Effector memory CD4-positive, alpha-beta T cell (primary cell): ENCODE data around the gene E2F1.

Source experiments
- DNase-seq, 3 donors: peaks; one replicate each; pipeline ENCODE4 v3.0.0-alpha.2; 2020
- H3K27ac ChIP-seq: 2 replicates; pipeline ENCODE4 v1.7.0; 2013; ENCODE audit warnings: mild to moderate bottlenecking, low read length, moderate library complexity; ENCODE audit not compliant: insufficient read depth, poor library complexity, severe bottlenecking
- H3K27me3 ChIP-seq: replicated peaks from 2 replicates; pipeline ENCODE4 v1.7.0; 2013; ENCODE audit warnings: mild to moderate bottlenecking, low read length; ENCODE audit not compliant: insufficient read depth, control insufficient read depth, poor library complexity, severe bottlenecking
- H3K36me3 ChIP-seq: 2 replicates; pipeline ENCODE4 v1.7.0; 2013; ENCODE audit warnings: mild to moderate bottlenecking, low read length, moderate library complexity; ENCODE audit not compliant: control insufficient read depth, insufficient read depth
- H3K4me1 ChIP-seq: 2 replicates; pipeline ENCODE4 v1.7.0; 2013; ENCODE audit warnings: low read length, mild to moderate bottlenecking; ENCODE audit not compliant: control insufficient read depth, insufficient read depth, poor library complexity, severe bottlenecking
- H3K4me3 ChIP-seq: 2 replicates; pipeline ENCODE4 v1.7.0; 2013; ENCODE audit warnings: low read length, low read depth, mild to moderate bottlenecking; ENCODE audit not compliant: insufficient read depth, poor library complexity, severe bottlenecking
- H3K9me3 ChIP-seq: 2 replicates; pipeline ENCODE4 v1.7.0; 2013; ENCODE audit warnings: mild to moderate bottlenecking, low read length, moderate library complexity; ENCODE audit not compliant: control insufficient read depth

The E2F1 gene

GRCh38 chr20:33687993-33688937 lies 2.1 kb upstream of the E2F1 start:
- Histone ChIP-seq H3K36me3 (no peaks in the 10 kb centered on the region), H3K27me3 (no peaks in the 10 kb centered on the region), H3K4me1 (peaks cover 17% of the 10 kb centered on the region), H3K27ac (peak overlapping the region; percentile 4), H3K4me3 (no peak overlapping the region), H3K9me3 (no peaks in the 10 kb centered on the region)
- no peak for DNase-seq

DNA sequence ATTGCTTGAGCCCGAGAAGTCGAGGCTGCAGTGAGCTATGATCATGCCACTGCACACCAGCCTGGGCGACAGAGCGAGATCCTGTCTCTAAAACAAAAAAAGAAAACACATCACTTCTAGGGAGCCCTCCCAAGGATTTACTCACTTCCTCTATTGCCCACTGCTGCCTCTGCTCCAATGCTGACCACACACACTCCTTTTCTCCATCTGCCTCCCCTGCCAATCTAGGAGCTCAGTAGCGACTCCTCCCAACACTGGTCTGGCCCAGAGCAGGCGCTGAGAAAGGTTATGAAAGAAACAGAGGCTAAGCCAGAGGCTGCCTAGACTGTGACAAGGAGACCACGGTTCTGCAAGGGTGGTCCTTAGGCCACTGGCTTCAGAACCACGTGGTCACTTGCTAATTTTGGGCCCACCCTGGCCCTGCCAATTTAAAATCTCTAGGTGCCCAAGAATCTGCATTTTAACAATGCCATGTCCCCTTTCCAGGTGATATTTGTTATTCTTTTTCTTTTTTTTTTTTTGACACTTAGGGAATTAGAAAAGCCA lies 1.3 kb upstream of the E2F1 start:
- H3K4me1 ChIP-seq = peaks cover 17% of the 10 kb centered on the region
- no peaks in the 10 kb centered on the region for H3K9me3 ChIP-seq
- DNase-seq = no peak

GRCh38 chr20:33686984-33687366 lies 790 bp upstream of the E2F1 start:
- no peaks in the 10 kb centered on the region for H3K27me3 ChIP-seq

More for the DNA sequence above, 1.3 kb upstream of the E2F1 start:
- no peak overlapping the region for H3K27ac ChIP-seq
- H3K4me3 ChIP-seq = no peak overlapping the region
- no peaks in the 10 kb centered on the region for H3K27me3 ChIP-seq
- H3K36me3 ChIP-seq = no peaks in the 10 kb centered on the region

GRCh38 chr20:33685328-33686099 lies 671 bp downstream of the E2F1 start:
- peaks cover 17% of the 10 kb centered on the region for H3K4me1 ChIP-seq
- peak overlapping the region; percentile 44 for H3K27ac ChIP-seq
- H3K4me3 ChIP-seq = peak overlapping the region; percentile 44
- H3K27me3 ChIP-seq = no peaks in the 10 kb centered on the region
- peak; percentile 19 to 35 (median 20) for DNase-seq
- no peaks in the 10 kb centered on the region for H3K9me3 ChIP-seq
- no peaks in the 10 kb centered on the region for H3K36me3 ChIP-seq

More at GRCh38 chr20:33686984-33687366, 790 bp upstream of the E2F1 start:
- no peak for DNase-seq
- Histone ChIP-seq H3K27ac (peak overlapping the region; percentile 27), H3K4me3 (peak overlapping the region; percentile 0), H3K4me1 (peaks cover 17% of the 10 kb centered on the region), H3K36me3 (no peaks in the 10 kb centered on the region), H3K9me3 (no peaks in the 10 kb centered on the region)

DNA sequence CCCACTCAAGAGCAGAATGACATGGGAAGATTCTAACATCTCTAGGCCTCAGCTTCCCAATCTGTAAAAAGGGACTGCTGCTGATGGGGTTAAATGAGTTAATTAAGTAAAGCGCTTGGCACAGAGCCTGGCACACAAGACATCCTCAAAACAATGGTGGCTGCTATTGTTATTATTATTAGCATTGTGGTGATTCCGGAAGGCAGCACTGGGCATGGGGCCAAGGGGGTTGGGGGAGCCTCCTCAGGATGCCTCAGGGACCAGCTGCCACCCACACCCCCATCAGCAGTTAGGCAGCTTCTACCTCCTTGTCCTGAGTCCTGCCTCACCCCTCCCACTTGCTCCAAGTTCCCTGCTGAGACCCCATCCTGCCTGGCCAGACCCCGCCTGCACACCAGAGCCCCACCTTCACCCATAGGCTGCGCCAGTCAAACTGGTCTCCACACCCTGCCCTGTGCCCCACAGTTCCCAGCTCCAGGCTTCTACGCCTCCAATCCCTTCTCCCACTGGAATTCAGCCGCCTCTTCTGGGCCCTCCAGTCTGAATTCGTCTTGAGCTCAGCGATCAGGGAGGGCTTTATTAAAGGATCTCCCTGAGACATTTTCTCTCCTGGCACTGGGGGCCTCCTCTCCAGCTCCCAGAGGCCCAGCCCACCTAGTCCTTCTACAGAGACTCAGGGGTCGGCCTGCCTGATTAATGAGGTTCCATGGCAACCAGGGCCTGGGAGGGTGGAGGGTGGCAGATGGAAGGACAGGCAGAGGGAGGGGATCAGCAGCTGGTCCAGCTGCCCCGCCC lies 1.5 kb downstream of the E2F1 start:
- Histone ChIP-seq H3K4me1 (peaks cover 22% of the 10 kb centered on the region), H3K36me3 (no peaks in the 10 kb centered on the region), H3K9me3 (no peaks in the 10 kb centered on the region), H3K27ac (peak overlapping the region; percentile 44), H3K27me3 (no peaks in the 10 kb centered on the region), H3K4me3 (no peak overlapping the region)
- no peak for DNase-seq

GRCh38 chr20:33681728-33682353 lies 4.3 kb downstream of the E2F1 start:
- no peak for DNase-seq
- Histone ChIP-seq H3K9me3 (no peaks in the 10 kb centered on the region), H3K27me3 (no peaks in the 10 kb centered on the region), H3K27ac (no peak overlapping the region), H3K4me1 (peaks cover 37% of the 10 kb centered on the region), H3K4me3 (no peak overlapping the region), H3K36me3 (no peaks in the 10 kb centered on the region)

DNA sequence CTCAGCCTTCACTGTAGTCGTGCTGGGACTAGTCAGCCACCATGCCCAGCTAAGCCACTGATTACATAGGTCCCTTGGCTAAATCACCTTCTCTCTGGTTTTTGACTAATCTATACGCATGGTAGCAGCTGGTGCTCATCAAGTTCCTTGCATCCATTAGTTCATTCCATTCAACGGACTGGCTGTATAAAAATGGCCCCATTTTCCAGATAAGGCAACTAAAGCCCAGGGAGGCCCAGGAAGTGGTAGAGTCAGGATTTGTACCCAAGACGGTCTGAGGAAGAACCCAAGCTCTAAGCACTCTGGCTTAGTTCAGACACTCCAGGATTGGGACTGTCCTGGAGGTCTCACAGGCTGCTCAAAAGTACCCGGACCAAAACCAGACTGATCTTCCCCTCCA lies 4.9 kb downstream of the E2F1 start:
- DNase-seq = no peak
- Histone ChIP-seq H3K9me3 (no peaks in the 10 kb centered on the region), H3K4me1 (peaks cover 32% of the 10 kb centered on the region), H3K27me3 (no peaks in the 10 kb centered on the region), H3K4me3 (no peak overlapping the region), H3K36me3 (no peaks in the 10 kb centered on the region), H3K27ac (no peak overlapping the region)

- Histone ChIP-seq H3K4me3 (no peak overlapping the region), H3K27ac (no peak overlapping the region), H3K4me1 (peaks cover 32% of the 10 kb centered on the region), H3K9me3 (no peaks in the 10 kb centered on the region), H3K27me3 (no peaks in the 10 kb centered on the region), H3K36me3 (no peaks in the 10 kb centered on the region)
- DNase-seq = no peak
These were observed 5.5 kb downstream of the E2F1 start for GRCh38 chr20:33680686-33681085.

- peak; percentile 17 to 25 (median 21) for DNase-seq
These were observed 6.3 kb downstream of the E2F1 start for GRCh38 chr20:33679758-33680485.

More at GRCh38 chr20:33679758-33680485, 6.3 kb downstream of the E2F1 start:
- Histone ChIP-seq H3K9me3 (no peaks in the 10 kb centered on the region), H3K27me3 (no peaks in the 10 kb centered on the region), H3K36me3 (no peaks in the 10 kb centered on the region), H3K27ac (no peak overlapping the region), H3K4me3 (no peak overlapping the region), H3K4me1 (peaks cover 26% of the 10 kb centered on the region)
